Kidney epithelial cell (primary cell): ENCODE data around the gene CD207. TPM values are rescaled to one million over a fixed set of nuclear protein-coding genes. Genes with fewer than 3 reads are reported as not detected.

Source experiments
- DNase-seq: peaks from one replicate; pipeline ENCODE4 v3.0.0-alpha.2; 2010; ENCODE audit warnings: low read depth
- H3K27me3 ChIP-seq: 2 replicates; pipeline ENCODE4 v1.6.0; 2011; ENCODE audit warnings: low read length; ENCODE audit not compliant: control insufficient read depth, insufficient read depth
- H3K36me3 ChIP-seq: 2 replicates; pipeline ENCODE4 v1.5.1; 2011; ENCODE audit warnings: low read length; ENCODE audit not compliant: control insufficient read depth, insufficient read depth
- H3K4me3 ChIP-seq: 2 replicates; pipeline ENCODE4 v1.5.1; 2011; ENCODE audit warnings: low read depth, mild to moderate bottlenecking, control low read depth, low read length
- total RNA-seq: library from RNA; depleted of rRNA; stranded (reverse); fragments of >200 nt; gene quantifications from 2 replicates; pipeline ENCODE4 v1.2.3, GENCODE V29; 2015
- TF ChIP-seq, protein P1 (sequence below): IDR thresholded peaks from 2 replicates; pipeline ENCODE4 v1.5.1; 2011; ENCODE audit warnings: mild to moderate bottlenecking, moderate library complexity, low read length, control low read depth, inconsistent platforms; ENCODE audit not compliant: insufficient read depth, poor library complexity, severe bottlenecking

The CD207 gene
- total RNA-seq, 1 donor from 2014 or later, result not detected

DNA sequence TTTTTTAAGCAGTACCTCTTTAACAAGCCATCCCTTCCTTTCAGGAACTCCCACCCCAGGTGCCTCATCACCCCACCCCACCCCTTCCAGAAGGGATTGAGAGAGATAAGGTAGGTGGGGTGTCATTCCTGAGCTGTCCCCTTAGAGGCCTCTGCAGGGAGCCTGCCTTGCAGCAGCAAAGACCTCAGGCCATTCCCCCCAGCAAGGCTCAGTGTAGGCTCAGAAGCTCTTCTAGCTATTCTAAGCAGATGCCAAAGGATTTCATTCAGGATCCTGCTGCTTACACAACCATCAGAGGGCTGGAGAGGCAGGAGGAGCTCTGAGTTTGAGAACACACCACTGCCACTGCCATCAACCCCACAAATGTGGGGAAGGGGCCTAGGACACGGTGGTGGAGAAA lies 39.4 kb downstream of the CD207 start:
- TF ChIP-seq, protein P1, sequence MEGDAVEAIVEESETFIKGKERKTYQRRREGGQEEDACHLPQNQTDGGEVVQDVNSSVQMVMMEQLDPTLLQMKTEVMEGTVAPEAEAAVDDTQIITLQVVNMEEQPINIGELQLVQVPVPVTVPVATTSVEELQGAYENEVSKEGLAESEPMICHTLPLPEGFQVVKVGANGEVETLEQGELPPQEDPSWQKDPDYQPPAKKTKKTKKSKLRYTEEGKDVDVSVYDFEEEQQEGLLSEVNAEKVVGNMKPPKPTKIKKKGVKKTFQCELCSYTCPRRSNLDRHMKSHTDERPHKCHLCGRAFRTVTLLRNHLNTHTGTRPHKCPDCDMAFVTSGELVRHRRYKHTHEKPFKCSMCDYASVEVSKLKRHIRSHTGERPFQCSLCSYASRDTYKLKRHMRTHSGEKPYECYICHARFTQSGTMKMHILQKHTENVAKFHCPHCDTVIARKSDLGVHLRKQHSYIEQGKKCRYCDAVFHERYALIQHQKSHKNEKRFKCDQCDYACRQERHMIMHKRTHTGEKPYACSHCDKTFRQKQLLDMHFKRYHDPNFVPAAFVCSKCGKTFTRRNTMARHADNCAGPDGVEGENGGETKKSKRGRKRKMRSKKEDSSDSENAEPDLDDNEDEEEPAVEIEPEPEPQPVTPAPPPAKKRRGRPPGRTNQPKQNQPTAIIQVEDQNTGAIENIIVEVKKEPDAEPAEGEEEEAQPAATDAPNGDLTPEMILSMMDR, result no peak
- DNase-seq, result no peak
- Histone ChIP-seq H3K36me3 (no peaks in the 10 kb centered on the region), H3K4me3 (no peak overlapping the region), H3K27me3 (peaks cover 19% of the 10 kb centered on the region)

DNA sequence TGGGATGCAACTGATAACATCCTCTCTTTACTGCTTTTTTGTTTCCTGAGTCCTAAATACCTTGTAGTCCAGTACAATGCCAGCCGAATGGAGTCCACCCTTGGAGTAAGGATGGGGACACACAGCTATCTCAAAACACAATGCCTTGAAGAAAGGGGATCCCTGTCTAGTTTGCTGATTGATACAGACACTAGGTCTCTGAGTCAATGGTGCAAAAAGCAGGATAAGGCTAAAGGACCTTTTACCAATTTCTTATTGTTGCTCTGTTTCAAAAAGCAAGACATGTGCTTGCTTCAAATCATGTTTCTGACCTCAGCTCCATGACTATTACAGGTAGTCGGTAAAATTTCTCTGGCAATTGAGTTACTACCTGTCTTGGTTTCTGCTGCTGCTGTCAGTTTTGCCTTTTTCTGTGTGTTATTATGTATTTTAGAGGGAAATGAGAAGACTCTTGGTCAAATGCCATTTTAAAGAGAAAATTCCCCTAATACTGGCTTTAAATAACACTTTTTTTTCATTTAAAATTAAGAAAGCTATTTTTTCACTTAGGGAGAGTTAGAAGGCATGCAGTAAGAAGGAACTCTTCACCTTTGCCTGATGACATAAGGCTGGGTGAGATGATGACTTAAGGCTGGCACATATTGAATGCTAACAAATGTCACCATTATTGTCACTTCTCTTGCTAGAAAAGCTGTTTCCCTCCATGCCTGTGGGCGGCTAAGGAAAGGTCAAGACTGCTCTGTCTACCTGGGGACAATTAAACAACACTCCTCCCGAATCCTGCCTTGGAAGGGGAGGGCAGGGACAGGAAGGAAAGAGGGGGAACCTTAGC lies 40.2 kb downstream of the CD207 start:
- TF ChIP-seq, protein P1, result no peak
- Histone ChIP-seq H3K4me3 (no peak overlapping the region), H3K36me3 (no peaks in the 10 kb centered on the region), H3K27me3 (peaks cover 25% of the 10 kb centered on the region)
- DNase-seq, result no peak

DNA sequence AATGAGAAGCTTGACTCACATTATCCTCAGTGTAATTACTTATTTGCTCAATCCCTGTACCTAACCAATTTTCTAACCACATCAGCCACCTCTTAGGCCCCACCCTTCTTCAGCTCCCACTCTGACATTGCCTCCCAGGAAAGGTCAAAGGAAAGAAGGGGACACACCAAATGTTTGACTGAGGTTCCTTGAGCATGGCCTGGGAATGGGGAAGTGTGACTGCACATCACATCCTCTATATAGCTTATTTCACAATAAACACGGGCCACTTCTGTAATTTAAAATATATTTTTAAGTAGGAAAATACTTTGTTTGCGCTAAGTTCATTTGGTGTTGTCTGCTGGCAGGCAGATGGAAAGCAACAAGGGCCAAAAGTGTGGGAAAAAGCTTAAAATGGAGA lies 42.2 kb downstream of the CD207 start:
- no peaks in the 10 kb centered on the region for H3K36me3 ChIP-seq
- no peak for DNase-seq
- H3K4me3 ChIP-seq, result no peak overlapping the region
- TF ChIP-seq, protein P1, result no peak
- peaks cover 38% of the 10 kb centered on the region for H3K27me3 ChIP-seq

DNA sequence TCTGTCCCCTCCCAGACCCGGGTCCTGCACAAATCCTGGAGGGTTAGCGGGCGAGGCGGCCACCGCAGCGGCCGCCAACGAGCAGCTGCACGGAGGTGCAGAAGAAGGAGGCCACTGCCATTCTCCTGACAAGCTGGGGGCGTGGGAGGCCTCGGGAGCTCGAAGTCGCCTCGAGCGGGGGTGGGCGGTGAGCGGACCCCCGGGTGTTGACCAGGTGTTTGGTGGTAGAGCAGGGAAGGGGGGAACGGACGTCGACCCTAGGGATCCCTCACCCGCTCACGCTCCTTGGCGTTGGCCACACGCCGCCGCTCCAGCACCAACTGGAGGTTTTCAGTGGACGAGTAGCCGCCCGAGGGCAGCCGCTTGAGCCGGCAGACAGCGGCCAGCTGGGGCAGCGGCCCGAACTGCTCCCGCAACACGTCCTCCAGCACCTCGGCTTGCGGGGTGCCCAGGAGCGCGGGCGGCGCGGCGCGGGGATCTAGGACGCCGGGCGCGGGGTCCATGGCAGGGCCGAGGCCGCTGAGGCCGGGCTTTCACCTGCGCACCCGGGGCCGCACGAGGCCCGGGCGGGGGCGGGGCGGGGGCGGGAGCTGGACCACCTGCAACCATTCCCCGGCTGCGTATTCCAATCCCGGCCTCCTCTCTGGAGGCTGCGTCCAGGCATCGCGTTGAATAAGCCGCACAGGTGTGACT lies 45.3 kb downstream of the CD207 start, which contains the start of gene FIGLA:
Gene FIGLA, minus strand, starts transcription at position 508 of the 693 bp plus-strand sequence. Its CDS starts 5 bp downstream, at position 503.
- no peak for DNase-seq
- Histone ChIP-seq H3K27me3 (peaks cover 36% of the 10 kb centered on the region), H3K36me3 (no peaks in the 10 kb centered on the region), H3K4me3 (no peak within 1 kb of the TSS)
- TF ChIP-seq, protein P1, result no peak

DNA sequence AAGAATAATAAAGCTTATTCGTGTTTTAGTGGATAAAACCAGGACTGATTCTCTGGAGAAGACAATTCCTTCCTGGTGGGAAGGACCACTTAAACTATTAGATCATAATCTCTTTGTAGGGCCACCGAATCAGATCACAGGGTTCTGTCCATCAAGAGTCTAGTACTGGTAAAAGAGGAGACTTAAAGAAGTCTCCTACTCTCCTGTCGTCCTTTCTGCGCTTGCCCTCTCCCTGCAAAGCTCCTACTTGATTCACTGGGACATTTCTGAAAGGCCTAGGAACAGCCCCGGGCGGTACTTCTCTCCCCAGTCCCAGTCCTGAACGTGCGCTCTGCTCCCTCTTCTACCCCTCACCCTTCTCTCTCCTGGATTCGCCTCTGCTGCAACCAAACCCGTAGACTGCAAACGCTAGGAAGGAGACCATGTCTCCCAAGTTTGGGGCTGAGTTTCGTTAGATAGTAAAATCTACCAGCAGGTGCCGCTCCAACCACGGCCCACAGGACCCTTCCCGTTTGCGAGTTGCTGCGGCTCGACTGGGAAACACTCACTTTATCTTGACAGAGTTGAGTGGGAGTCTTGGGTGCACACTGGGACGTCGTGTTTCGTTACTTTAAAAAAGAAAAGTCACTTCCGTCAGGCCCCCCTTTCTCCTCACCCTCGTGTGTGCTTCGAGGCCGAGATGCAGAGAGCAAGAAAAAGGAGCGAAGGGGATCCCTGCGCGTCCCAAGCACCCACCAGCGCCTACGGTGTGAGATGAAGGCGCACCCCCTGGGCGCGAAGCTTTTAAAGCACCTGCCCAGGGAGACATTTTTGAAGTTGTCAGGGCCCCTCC lies 46.1 kb downstream of the CD207 start:
- Histone ChIP-seq H3K36me3 (no peaks in the 10 kb centered on the region), H3K27me3 (peaks cover 32% of the 10 kb centered on the region), H3K4me3 (no peak overlapping the region)
- TF ChIP-seq, protein P1, result peak; percentile 76
- DNase-seq, result no peak
